ENCODE results near the gene FAM163A. TPM values are rescaled to one million over a fixed set of nuclear protein-coding genes. Genes with fewer than 3 reads are reported as not detected.

The FAM163A gene
- total and polyA plus RNA-seq, 4 donors, result 0.09 TPM; not detected in 3

DNA sequence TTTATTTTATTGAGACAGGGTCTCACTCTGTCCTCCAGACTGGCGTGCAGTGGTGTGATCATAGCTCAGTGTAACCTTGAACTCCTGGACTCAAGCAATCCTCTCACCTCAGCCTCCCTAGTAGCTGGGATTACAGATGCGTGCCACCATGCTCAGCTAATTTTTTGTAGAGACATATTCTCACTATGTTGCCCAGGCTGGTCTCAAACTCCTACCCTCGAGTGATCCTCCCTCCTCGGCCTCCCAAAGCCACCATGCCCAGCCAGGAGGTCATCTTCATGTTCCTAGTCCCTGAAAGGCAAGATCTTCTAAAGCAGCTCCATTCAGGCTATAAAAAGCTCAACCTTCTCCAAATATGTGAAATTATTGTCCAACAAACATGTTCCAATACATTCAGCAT is 80.6 kb downstream of the FAM163A start:
- H3K9ac ChIP-seq (ENCODE audit: insufficient read depth in 1 of 2, low read length in 2 of 2), result no peak overlapping the region
- no peaks in the 10 kb centered on the region for H3K9me3 ChIP-seq (ENCODE audit: control insufficient read depth in 4 of 4, insufficient read depth in 3 of 4, low read length in 3 of 4)
- H3K4me3 ChIP-seq, result no peak overlapping the region
- ATAC-seq (ENCODE audit: insufficient read depth, low FRiP score) (no peak), DNase-seq (no peak)
- H3K4me1 ChIP-seq (ENCODE audit: control insufficient read depth in 5 of 5, insufficient read depth in 5 of 5, low read length in 5 of 5), result peaks cover 0 to 4% (median 0%) of the 10 kb centered on the region in 5 donors
- WGBS, 2 donors, result 94 to 96% methylated on average over 4 of the region's 4 CpGs
- TF ChIP-seq, protein P1, sequence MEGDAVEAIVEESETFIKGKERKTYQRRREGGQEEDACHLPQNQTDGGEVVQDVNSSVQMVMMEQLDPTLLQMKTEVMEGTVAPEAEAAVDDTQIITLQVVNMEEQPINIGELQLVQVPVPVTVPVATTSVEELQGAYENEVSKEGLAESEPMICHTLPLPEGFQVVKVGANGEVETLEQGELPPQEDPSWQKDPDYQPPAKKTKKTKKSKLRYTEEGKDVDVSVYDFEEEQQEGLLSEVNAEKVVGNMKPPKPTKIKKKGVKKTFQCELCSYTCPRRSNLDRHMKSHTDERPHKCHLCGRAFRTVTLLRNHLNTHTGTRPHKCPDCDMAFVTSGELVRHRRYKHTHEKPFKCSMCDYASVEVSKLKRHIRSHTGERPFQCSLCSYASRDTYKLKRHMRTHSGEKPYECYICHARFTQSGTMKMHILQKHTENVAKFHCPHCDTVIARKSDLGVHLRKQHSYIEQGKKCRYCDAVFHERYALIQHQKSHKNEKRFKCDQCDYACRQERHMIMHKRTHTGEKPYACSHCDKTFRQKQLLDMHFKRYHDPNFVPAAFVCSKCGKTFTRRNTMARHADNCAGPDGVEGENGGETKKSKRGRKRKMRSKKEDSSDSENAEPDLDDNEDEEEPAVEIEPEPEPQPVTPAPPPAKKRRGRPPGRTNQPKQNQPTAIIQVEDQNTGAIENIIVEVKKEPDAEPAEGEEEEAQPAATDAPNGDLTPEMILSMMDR (IDR thresholded peaks at IDR 0.05; ENCODE audit: control extremely low read depth, extremely low read depth), result no peak
- no peak overlapping the region for H3K27ac ChIP-seq (ENCODE audit: low read depth in 1 of 2, low read length in 1 of 2)
- no peaks in the 10 kb centered on the region for H3K27me3 ChIP-seq (ENCODE audit: control insufficient read depth in 3 of 3, insufficient read depth in 3 of 3, low read length in 2 of 3)
- H3K36me3 ChIP-seq (ENCODE audit: control insufficient read depth in 4 of 4, insufficient read depth in 4 of 4, low read length in 4 of 4), result no peaks in the 10 kb centered on the region

DNA sequence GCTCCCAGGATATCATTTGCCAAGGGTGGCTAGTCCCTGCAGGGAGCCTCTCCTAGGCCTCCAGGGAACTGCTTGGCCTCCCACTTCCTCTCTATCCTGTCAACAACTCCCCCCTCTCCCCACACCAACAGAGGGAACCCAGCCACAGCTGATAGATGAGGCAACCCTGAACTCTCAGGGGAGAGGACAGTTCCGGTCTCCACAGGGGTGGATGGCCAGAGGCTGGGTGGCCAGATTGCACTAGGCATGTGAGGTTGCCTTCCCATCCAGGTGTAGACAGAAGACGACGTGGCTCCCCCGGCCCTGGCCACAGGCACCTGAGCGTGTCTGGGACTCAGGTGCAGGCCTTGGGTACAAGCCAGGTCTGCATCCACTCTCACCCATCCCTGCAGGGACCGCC is 81.2 kb downstream of the FAM163A start:
- DNase-seq (no peak), ATAC-seq (ENCODE audit: insufficient read depth, low FRiP score) (no peak)
- Histone ChIP-seq H3K9me3 (ENCODE audit: control insufficient read depth in 4 of 4, insufficient read depth in 3 of 4, low read length in 3 of 4) (no peaks in the 10 kb centered on the region), H3K27me3 (ENCODE audit: control insufficient read depth in 3 of 3, insufficient read depth in 3 of 3, low read length in 2 of 3) (no peaks in the 10 kb centered on the region), H3K27ac (ENCODE audit: low read depth in 1 of 2, low read length in 1 of 2) (no peak overlapping the region), H3K36me3 (ENCODE audit: control insufficient read depth in 4 of 4, insufficient read depth in 4 of 4, low read length in 4 of 4) (no peaks in the 10 kb centered on the region), H3K4me3 (no peak overlapping the region), H3K4me1 (ENCODE audit: control insufficient read depth in 5 of 5, insufficient read depth in 5 of 5, low read length in 5 of 5) (peaks cover 0 to 4% (median 0%) of the 10 kb centered on the region in 5 donors), H3K9ac (ENCODE audit: insufficient read depth in 1 of 2, low read length in 2 of 2) (no peak overlapping the region)
- whole genome bisulfite sequencing, 2 donors, result 64 to 91% methylated on average over 6 of the region's 6 CpGs
- TF ChIP-seq, protein P1 (IDR thresholded peaks at IDR 0.05; ENCODE audit: control extremely low read depth, extremely low read depth), result no peak

DNA sequence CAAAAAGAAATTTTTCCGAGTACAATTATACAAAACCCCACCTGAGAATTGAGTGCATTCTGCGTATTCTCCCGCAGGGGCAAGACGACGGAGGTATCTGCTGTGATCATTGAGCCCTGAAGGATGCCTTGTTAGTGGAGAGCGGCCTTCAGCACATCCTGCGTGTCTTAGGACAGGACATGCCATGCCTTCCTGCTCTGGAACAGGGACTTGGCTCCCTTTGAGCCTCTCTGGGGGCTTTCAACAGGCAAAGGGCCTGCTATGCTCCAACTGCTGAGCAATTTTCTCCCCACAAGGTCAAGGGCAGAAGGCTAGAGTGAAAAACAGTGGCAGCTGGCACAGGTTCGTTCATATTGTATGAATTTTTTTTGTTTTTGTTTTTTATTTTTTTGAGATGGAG is 82.1 kb downstream of the FAM163A start:
- Histone ChIP-seq H3K9me3 (ENCODE audit: control insufficient read depth in 4 of 4, insufficient read depth in 3 of 4, low read length in 3 of 4) (no peaks in the 10 kb centered on the region), H3K9ac (ENCODE audit: insufficient read depth in 1 of 2, low read length in 2 of 2) (no peak overlapping the region), H3K4me1 (ENCODE audit: control insufficient read depth in 5 of 5, insufficient read depth in 5 of 5, low read length in 5 of 5) (peaks cover 0 to 4% (median 0%) of the 10 kb centered on the region in 5 donors), H3K27me3 (ENCODE audit: control insufficient read depth in 3 of 3, insufficient read depth in 3 of 3, low read length in 2 of 3) (no peaks in the 10 kb centered on the region), H3K4me3 (no peak overlapping the region), H3K27ac (ENCODE audit: low read depth in 1 of 2, low read length in 1 of 2) (no peak overlapping the region), H3K36me3 (ENCODE audit: control insufficient read depth in 4 of 4, insufficient read depth in 4 of 4, low read length in 4 of 4) (no peaks in the 10 kb centered on the region)
- WGBS, 2 donors, result 75 to 85% methylated on average over 8 of the region's 8 CpGs
- TF ChIP-seq, protein P1 (IDR thresholded peaks at IDR 0.05; ENCODE audit: control extremely low read depth, extremely low read depth), result no peak
- DNase-seq (no peak), ATAC-seq (ENCODE audit: insufficient read depth, low FRiP score) (no peak)

DNA sequence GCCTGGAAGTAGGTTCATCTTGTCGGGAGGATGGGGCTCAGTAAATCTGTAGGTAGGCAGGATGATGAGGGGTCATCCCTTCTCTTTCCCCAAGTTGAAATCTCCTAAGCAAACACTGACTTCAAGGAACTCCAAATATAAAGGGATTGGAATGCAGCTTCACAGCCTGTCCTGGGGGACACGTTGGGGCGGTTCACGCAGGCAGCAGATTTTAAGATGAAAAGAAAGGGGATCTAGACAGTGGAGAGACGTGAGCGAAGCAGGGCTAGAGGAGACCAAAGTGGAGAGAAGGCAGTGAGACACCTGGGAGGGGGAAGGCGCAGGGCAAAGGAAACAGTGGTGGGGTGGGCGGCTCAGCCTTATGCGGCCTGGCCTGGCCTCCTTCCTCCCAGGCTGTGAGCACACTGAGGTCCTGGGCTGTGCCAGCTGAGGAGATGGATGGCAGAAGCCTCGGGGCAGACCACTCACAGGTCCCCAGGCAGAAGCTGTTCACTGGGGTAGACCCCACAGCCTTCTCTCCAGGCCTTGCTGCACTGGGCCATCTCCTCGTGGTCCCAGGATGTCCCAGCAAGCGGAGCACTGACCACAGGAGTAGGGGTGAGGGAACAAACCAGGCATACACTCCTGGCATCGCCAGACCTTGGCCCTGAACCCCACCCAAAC is 82.8 kb downstream of the FAM163A start:
- no peaks in the 10 kb centered on the region for H3K9me3 ChIP-seq (ENCODE audit: control insufficient read depth in 4 of 4, insufficient read depth in 3 of 4, low read length in 3 of 4)
- DNase-seq (no peak), ATAC-seq (ENCODE audit: insufficient read depth, low FRiP score) (no peak)
- no peak overlapping the region for H3K4me3 ChIP-seq
- TF ChIP-seq, protein P1 (IDR thresholded peaks at IDR 0.05; ENCODE audit: control extremely low read depth, extremely low read depth), result no peak
- H3K9ac ChIP-seq (ENCODE audit: insufficient read depth in 1 of 2, low read length in 2 of 2), result no peak overlapping the region
- H3K27ac ChIP-seq (ENCODE audit: low read depth in 1 of 2, low read length in 1 of 2), result no peak overlapping the region
- 79 to 82% methylated on average over 13 of the region's 13 CpGs for WGBS, 2 donors
- H3K27me3 ChIP-seq (ENCODE audit: control insufficient read depth in 3 of 3, insufficient read depth in 3 of 3, low read length in 2 of 3), result no peaks in the 10 kb centered on the region
- no peaks in the 10 kb centered on the region for H3K36me3 ChIP-seq (ENCODE audit: control insufficient read depth in 4 of 4, insufficient read depth in 4 of 4, low read length in 4 of 4)
- peaks cover 0 to 4% (median 0%) of the 10 kb centered on the region in 5 donors for H3K4me1 ChIP-seq (ENCODE audit: control insufficient read depth in 5 of 5, insufficient read depth in 5 of 5, low read length in 5 of 5)

Data from lung (tissue), 12 donors.